Measurements from ENCODE around the gene NUDT13.

DNA sequence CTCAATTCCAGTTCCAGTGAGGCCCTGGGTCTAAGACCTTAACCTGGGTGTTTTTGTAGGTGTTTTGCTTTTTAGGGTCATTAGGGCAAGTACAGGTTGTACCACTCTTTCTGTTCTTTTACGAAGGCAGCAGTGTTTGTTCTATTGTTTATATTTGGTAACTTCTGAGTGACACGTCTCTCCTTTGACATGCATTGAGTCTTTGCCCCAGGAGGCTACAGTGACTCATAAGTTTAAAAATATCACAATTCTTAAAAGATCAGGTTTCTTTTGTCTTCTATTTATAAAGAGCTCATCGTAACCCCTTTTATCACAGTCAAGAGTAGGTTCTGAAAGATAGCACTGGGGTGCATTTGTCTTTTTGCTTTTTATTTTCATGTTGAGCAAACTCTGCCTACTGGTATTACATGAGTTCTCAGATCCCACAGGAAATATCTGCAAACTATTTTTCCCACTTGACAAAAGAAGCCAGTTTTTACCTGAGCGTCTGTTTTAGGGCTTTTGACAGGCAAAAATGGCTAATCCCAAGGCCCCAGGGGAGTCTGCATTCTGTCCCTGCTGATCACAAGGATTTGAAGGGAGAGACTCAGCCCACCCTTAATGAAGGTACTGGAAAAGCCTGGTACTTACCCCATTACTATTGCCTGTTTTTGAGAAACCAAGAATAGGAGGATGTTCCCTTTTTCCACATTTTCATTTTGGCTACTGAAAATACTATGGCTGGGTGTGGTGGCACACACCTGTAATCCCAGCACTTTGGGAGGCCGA, 7.9 kb downstream of the NUDT13 start:
- TF ChIP-seq, protein P1, sequence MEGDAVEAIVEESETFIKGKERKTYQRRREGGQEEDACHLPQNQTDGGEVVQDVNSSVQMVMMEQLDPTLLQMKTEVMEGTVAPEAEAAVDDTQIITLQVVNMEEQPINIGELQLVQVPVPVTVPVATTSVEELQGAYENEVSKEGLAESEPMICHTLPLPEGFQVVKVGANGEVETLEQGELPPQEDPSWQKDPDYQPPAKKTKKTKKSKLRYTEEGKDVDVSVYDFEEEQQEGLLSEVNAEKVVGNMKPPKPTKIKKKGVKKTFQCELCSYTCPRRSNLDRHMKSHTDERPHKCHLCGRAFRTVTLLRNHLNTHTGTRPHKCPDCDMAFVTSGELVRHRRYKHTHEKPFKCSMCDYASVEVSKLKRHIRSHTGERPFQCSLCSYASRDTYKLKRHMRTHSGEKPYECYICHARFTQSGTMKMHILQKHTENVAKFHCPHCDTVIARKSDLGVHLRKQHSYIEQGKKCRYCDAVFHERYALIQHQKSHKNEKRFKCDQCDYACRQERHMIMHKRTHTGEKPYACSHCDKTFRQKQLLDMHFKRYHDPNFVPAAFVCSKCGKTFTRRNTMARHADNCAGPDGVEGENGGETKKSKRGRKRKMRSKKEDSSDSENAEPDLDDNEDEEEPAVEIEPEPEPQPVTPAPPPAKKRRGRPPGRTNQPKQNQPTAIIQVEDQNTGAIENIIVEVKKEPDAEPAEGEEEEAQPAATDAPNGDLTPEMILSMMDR (IDR thresholded peaks at IDR 0.05; ENCODE audit: borderline replicate concordance, extremely low read depth, low read length, poor library complexity, severe bottlenecking): no peak
- TF ChIP-seq EZH2 (IDR thresholded peaks at IDR 0.05; ENCODE audit: borderline replicate concordance, low read depth, low read length, severe bottlenecking): no peak
